A172 (cell line): ENCODE data around the gene NCBP3. TPM values are rescaled to one million over a fixed set of nuclear protein-coding genes. Genes with fewer than 3 reads are reported as not detected.
"Not testable (repeated sequence)": the region's sequence is repeated elsewhere in the genome, so short reads cannot be mapped to it uniquely, and the experiment has no call there.

Source experiments
- DNase-seq: peaks from one replicate; pipeline ENCODE4 v3.0.0-alpha.2; 2015; ENCODE audit warnings: low spot score
- total RNA-seq: library from RNA; depleted of rRNA; stranded (reverse); fragments of >200 nt; shearing (Covaris generic); gene quantifications from 2 replicates; pipeline ENCODE4 v1.2.3, GENCODE V29; 2014

Gene NCBP3
- total RNA-seq, 1 experiment from 2014 or later, result 22.1 TPM

DNA sequence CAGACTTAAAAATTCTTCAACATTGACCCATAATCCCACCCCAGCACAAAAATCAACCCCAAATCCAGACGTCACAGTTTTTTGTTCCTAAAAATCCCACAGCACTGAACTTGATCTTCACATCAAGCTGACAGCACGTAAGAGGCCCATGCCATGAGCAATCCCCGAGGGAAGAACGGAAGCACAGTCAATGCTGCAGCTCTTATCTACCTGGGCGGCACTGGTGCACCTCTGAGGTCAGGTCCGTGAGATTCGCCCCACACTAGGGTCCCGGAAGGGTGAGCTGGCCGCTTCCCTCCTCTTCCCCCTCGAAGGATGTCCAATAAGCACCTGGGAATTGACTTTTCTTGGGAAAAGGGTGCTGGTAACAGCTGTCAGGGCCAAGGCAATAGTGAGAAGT, 33.8 kb downstream of the NCBP3 start:
- DNase-seq, result no peak

- no peak for DNase-seq
Observed at GRCh38 chr17:3810019-3810418, 36.0 kb downstream of the NCBP3 start.

DNA sequence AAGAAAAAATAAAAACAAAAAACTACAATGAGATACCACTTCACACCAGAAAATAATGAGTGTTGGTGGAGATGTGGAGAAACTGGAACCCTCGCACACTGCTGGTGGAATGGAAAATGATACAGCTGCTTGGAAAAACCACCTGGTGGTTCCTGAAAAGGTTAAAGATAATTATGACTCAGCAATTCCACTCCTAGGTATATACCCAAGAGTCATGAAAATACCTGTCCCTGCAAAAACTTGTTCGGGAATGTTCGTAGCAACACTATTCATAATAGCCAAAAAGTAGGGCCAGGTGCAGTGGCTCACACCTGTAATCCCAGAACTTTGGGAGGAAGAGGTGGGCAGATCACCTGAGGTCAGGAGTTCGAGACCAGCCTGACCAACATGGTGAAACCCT, 36.9 kb downstream of the NCBP3 start:
- no peak for DNase-seq

DNA sequence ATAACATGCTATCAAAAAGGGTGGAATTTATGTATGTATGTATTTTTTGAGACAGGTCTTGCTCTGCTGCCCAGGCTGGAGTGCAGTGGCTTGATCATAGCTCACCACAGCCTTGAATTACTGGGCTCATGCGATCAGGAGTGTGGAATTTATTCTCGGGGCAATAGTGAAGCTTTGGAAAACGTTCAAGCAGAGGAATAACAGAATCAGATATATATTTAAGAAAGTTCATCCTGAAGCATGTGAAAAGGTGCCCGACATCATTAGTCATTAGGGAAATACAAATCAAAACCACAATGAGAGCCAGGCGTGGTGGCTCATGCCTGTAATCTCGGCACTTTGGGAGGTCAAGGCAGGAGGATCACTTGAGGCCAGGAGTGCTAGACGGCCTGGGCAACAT, 37.3 kb downstream of the NCBP3 start:
- peak; percentile 59 for DNase-seq

- no peak for DNase-seq
Observed at GRCh38 chr17:3805581-3805980, 40.5 kb downstream of the NCBP3 start.

GRCh38 chr17:3804503-3804931, 41.5 kb downstream of the NCBP3 start:
- DNase-seq, result no peak

GRCh38 chr17:3803308-3803640, 42.8 kb downstream of the NCBP3 start:
- DNase-seq, result no peak

- DNase-seq, result peak; percentile 66
Observed at GRCh38 chr17:3802461-3803307, 43.4 kb downstream of the NCBP3 start.

- DNase-seq, result no peak
Observed at GRCh38 chr17:3801792-3802191, 44.3 kb downstream of the NCBP3 start.

GRCh38 chr17:3801347-3801746, 44.7 kb downstream of the NCBP3 start:
- DNase-seq, result no peak

- no peak for DNase-seq
Observed at GRCh38 chr17:3800362-3801271, 45.4 kb downstream of the NCBP3 start, which contains the start of gene ITGAE. ITGAE (minus strand) TSS chr17:3801188; CDS start chr17:3801144, 44 bp downstream.

- no peak for DNase-seq
Observed at GRCh38 chr17:3799181-3799945, 46.7 kb downstream of the NCBP3 start.

DNA sequence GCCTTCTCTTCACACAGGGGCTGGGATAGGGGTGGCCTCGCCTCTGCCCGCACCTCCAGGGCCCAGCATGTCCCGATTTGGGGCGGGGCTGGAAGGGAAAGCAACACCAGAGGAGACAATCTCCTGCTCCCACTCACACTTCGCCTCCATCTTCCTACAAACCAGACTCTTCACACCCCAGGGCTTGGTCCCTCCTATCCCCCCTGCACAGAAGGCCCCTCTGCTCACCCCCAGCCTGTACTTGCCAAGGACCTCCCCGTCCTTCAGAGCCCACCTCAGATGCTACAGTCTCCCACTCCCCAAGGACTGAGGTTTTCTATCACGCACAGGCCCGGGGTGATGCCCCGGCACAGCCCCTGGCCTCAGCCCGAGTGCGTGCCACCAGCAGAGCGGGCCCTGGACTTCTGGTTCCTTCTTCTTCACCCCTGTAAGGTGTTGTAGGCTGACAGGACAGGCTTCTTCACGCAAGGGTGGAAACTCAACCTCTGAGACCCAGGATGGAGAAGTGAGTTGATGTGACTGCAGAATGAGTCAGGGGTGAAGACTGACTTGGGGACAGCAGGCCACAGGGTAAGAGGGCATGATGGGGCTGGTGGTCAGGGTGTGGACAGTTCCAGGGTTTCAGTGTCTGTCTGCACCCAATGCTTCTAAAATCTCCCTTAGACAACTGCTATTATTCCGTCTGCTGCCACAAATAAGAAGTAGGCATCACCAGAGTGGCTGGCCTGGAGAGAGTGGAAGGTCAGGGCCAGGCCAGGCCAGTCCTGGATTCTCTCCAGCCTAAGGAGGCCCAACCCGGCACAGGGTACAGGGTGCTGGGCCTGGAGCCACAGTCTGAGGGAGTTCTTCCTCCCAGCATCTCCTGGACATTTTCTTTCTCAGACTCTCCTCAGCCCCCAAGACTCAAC, 47.5 kb downstream of the NCBP3 start:
- no peak for DNase-seq

GRCh38 chr17:3796822-3797170, 49.2 kb downstream of the NCBP3 start:
- no peak for DNase-seq

DNA sequence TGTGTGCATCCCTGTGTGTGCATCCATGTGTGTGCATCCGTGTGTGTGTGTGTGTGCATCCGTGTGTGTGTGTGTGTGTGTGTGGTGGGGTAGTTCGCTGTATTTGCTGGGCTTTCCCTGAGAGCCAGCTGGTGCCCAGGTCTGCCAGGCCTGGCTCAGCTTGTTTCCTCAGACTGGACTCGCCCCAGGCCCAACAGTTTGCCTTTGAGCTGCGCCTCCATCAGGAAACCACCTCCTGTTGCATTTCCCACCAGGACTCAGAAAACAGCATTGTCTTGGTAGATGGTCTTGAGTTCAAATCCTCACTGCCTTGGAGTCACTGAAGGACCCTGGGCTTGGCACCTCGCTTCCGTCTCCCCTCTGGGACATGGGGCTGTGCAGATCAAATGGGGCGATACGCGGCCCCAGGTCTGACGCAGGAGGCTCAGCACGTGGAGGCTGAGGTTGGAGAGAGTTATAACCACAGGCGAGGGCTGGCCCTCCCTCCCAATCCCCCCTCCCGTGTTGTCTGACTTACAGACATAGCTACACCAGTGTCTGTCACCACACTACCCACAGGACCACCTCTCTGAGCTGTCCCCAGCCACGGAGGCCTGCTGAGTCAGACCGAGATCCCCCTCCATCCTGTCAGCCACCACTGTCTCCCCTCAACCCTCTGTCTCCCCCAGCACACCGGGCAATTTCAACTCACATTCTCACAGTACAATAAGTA, 49.8 kb downstream of the NCBP3 start:
- no peak for DNase-seq

GRCh38 chr17:3795390-3796102, 50.5 kb downstream of the NCBP3 start:
- DNase-seq, result peak; percentile 30

GRCh38 chr17:3794557-3795389, 51.3 kb downstream of the NCBP3 start:
- peak; percentile 68 for DNase-seq

GRCh38 chr17:3794152-3794551, 51.9 kb downstream of the NCBP3 start:
- not testable (repeated sequence) for DNase-seq

DNA sequence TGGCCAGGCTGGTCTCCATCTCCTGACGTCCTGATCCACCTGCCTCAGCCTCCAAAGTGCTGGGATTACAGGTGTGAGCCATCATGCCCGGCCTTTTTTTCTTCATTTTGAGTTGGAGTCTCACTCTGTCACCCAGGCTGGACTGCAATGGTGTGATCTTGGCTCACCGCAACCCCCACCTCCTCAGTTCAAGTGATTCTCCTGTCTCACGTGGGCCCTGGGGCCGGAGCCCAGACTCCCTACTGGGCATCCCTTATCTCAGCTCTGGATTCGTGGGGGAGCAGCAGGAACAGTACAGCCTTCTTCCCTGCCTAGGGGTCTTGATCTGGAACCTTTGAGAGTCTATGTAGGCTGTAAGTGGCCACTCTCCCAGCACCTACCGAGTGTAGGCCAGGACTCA, 52.8 kb downstream of the NCBP3 start:
- not testable (repeated sequence) for DNase-seq
